Right lung (tissue), 5 donors: ENCODE results near the gene GOLGA5. TPM values are rescaled to one million over a fixed set of nuclear protein-coding genes. Genes with fewer than 3 reads are reported as not detected.
"Not testable (repeated sequence)": the region's sequence is repeated elsewhere in the genome, so short reads cannot be mapped to it uniquely, and the experiment has no call there.

Experiments
- DNase-seq, 2 donors: peaks; one replicate each; pipeline ENCODE4 v3.0.0-alpha.2; 2013
- polyA plus RNA-seq, 5 donors: library from polyadenylated mRNA; unstranded; fragments of 120-200 nt; gene quantifications; one replicate each; pipeline versions ENCODE4 v1.2.1 to v1.2.3, GENCODE V29; 2013; ENCODE audit warnings: inconsistent platforms in 1 of 5, low replicate concordance in 1 of 5; ENCODE audit not compliant: insufficient read length in 5 of 5, insufficient read depth in 1 of 5

Gene GOLGA5
- polyA plus RNA-seq, 5 donors = 35.6 to 44.9 (median 37.8) TPM

DNA sequence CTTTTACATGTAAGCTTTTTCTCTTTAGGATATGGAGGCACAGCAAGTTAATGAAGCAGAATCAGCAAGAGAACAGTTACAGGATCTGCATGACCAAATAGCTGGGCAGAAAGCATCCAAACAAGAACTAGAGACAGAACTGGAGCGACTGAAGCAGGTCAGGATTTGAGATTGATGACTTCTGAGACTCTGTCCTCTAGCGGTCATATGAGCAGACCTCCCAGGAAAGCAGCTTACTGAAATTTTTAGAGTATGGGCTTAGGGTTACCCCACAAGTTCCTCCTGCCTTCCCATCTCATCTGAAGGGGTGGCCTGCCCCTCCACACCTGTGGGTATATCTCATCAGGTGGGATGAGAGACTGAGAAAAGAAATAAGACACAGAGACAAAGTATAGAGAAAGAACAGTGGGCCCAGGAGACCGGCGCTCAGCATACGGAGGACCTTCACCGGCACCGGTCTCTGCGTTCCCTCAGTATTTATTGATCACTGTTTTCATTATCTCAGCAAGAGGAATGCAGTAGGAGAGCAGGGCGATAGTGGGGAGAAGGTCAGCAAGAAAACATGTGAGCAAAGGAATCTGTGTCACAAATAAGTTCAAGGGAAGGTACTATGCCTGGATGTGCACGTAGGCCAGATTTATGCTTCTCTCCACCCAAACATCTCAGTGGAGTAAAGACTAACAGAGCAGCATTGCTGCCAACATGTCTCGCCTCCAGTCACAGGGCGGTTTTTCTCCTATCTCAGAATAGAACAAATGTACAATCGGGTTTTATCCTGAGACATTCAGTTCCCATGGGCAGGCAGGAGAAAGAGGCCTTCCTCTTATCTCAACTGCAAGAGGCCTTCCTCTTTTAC, 25.8 kb downstream of the GOLGA5 start:
- not testable (repeated sequence) for DNase-seq

DNA sequence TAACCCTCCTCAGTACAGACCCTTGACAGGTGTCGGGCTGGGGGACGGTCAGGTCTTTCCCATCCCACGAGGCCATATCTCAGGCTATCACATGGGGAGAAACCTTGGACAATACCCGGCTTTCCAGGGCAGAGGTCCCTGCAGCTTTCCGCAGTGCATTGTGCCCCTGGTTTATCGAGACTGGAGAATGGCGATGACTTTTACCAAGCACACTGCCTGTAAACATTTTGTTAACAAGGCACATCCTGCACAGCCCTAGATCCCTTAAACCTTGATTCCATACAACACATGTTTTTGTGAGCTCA, 26.4 kb downstream of the GOLGA5 start:
- not testable (repeated sequence) for DNase-seq

DNA sequence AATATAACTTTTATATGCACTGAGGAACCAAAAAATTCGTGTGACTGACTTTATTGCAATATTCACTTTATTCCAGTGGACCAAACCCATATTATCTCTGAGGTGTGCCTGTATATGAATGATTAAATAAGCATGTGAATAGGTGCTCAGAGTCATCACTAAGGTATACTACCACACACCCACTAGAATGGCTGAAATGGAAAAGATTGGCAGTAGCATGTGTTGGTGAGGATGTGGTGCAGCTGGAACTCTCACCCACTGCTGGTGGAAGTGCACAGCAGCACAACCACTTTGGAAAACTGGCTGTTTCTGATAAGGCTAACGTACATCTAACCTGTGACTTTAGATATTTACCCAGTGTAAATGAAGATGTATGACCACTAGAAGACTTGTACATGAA, 36.8 kb downstream of the GOLGA5 start:
- DNase-seq = no peak

DNA sequence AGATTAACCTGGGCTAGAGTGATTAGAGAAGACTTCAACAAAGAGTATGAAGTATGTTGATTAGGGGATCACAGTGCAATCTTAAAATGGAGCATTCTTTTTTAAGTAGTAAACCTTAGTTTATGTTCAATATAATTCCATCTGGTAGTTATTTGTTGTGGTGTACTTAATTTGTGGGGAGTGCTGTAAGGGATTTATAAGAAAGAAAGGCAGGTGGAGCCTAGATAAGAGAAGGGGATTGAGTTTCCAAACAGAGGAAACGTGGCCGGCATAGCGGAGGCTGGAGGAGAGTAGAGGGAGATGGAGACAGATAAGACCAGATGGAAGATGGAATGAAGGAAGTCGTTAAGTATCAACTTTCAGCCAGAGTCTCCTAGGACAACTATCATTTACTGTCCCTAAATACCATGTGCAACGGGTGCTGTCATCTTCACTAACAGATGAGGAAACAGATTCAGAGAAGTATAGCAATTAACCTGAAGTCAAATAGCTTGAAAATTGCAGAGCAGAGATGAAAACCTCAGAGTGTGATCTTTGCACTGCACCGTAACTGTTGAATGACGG, 38.1 kb downstream of the GOLGA5 start:
- DNase-seq = no peak

- DNase-seq = no peak
Observed at GRCh38 chr14:92841930-92842329, 47.8 kb downstream of the GOLGA5 start.

DNA sequence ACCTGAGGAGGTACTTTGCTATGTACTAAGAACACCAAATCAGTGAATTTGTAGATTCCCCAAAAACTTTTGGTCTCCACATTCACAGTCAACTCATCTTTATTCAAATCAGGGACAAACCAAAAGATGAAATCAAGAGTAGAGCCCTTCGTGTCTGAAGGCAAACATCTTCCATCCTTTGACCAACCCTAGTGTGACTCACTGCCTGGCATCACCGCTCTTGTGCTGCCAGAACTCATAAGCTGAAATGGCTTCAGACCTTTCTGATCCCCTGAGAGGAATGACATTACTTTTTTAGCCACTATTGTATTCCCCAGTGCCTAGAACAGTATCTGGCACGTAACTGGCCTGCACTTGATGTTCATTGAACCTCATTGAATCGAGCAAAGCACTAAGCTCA, 50.1 kb downstream of the GOLGA5 start:
- no peak for DNase-seq

DNA sequence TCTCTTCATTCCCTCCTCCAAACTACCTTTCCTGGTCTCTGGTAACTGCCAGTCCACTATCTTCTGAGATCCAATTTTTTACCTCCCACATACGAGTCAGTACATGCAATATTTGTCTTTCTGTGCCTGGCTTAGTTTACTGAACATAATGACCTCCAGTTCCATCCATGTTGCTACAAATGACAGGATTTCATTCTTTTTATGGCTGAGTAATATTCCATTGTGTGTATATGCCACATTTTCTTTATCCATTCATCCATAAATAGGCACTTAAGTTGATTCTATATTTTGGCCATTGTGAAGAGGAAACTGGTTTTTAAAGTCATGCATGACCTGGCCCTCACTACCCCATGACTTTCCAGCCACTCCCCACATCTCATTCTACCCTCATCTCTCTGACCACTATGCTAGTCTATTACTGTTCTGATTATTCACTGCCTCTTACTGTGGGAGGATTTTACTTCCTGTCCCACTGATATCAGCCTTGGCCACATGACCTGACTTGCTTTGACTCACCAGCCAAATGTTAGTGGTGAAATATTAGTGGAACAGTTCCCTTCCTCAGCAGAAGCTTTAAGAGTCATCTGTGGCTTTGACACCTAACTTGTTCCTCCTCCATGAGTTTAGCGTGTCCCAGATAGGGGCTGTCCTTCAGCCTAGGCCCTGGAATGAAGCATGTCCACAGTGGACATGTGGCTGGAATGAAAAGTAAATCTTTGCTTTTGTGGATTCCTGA, 52.2 kb downstream of the GOLGA5 start:
- no peak for DNase-seq

GRCh38 chr14:92847278-92847677, 53.2 kb downstream of the GOLGA5 start:
- DNase-seq = no peak

- no peak for DNase-seq
Observed at GRCh38 chr14:92847749-92848148, 53.6 kb downstream of the GOLGA5 start.

- DNase-seq = peak; percentile 12 to 15
Observed at GRCh38 chr14:92848887-92849286, 54.8 kb downstream of the GOLGA5 start.

GRCh38 chr14:92850492-92850891, 56.4 kb downstream of the GOLGA5 start:
- DNase-seq = no peak

DNA sequence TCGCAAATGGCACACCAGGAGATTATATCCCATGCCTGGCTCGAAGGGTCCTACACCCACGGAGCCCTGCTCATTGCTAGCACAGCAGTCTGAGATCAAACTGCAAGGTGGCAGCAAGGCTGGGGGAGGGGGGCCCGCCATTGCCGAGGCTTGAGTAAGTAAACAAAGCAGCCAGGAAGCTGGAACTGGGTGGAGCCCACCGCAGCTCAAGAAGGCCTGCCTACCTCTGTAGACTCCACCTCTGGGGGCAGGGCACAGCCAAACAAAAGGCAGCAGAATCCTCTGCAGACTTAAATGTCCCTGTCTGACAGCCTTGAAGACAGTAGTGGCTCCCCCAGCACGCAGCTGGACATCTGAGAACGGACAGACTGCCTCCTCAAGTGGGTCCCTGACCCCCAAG, 59.0 kb downstream of the GOLGA5 start:
- DNase-seq = not testable (repeated sequence)

DNA sequence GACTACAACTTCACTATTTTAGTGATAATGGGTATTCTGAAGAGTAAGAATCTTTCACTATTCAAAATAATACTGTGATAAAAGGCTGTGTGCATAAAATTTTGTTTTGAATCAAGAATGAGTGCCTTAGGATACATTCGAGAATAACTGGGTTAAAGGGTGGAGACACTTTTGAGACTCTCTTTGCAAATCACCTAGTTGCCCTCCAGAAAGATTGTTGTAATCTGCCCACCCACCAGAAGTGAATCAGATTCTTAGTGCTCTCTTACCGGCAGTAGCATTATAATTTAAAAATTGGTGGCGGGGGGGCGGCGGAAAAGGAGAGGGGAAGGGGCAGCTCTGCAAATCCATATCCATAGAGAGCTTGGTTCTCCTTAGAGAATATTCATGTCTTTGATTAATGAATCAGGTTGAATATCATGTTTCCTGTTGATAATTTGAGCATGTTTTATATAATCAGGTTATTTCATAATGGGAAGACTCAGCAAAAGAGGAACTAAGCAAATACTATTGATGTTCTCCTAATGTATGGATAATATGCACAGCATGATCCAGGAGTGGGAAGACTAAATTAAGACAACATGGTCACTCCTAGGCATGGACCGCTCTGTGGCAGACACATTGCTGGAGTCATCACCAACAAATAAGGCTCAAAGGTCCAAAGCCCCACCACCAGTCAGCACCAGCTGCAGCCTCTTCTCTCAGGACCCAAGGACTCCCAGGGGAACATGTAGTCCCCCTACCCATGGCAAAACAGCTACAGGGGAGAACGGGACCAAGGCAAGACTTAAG, 66.1 kb downstream of the GOLGA5 start:
- no peak for DNase-seq

DNA sequence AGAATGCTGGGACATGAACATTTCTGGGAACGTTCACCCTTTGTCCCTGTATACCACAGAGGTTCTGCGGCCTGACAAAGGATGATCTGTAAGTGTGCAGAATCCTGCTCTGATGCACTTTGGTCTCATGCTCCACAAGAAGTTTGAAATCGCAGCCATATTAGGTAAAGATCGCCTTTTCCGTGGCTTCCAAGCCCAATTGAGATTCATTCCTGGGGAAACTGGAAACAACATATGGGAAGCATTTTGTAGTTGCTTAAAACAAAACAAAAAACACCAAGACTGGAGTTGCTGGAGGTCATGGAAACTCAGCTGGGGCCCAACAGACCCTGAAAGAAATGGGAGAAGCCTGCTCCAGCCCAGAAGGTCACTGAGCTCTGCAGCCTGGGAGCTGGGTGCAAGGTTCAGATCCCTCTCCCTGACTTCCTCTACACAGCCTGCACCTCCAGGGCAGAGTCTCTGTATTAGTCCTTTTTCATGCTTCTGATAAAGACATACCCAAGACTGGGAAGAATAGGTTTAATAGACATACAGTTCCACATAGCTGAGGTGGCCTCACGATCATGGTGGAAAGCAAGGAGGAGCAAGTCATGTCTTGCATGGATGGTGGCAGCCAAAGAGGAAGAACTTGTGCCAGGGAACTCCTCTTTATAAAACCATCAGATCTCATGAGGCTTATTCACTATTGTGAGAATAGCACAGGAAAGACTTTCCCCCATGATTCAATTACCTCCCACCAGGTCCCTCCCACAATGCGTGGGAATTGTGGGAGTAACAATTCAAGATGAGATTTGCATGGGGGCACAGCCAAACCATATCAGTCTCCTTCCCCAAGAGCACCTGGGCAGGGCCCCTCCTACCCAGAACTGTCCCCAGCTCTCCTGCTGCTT, 68.0 kb downstream of the GOLGA5 start:
- no peak for DNase-seq

DNA sequence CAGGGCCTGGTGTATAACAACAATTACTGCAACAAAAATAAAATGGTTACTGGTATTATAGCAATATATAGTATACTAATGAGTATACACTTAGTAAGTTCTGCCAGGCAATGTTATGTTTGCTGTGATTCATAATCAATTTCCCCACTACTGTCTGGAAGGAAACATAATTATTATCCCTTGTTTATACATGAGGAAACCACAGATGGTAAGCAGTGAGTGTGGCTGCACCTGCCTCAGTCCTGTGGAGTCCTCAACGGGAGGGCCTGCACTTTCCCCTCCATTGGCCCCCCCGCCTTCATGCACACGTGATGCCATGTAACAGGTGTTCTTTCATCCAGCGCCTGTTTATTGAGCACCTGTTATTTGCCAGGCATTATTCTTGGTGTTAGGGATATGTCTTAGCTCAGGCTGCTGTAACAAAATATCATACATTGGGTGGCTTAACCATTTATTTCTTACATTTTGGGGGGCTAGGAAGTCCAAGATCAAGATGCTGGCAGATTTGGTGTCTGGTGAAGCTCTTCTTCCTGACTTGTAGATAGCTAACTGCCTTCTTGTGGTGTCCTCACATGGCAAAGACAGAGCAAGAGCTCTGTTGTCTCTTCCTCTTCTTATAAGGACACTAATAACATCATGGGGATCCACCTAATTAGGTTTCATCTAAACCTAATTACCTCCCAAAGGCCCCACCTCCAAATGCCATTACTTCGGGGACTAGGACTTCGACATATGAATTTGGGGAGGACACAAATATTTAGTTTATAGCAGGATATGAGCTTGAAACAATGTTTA, 69.4 kb downstream of the GOLGA5 start:
- no peak for DNase-seq

- DNase-seq = no peak
Observed at GRCh38 chr14:92865674-92866073, 71.6 kb downstream of the GOLGA5 start.

DNA sequence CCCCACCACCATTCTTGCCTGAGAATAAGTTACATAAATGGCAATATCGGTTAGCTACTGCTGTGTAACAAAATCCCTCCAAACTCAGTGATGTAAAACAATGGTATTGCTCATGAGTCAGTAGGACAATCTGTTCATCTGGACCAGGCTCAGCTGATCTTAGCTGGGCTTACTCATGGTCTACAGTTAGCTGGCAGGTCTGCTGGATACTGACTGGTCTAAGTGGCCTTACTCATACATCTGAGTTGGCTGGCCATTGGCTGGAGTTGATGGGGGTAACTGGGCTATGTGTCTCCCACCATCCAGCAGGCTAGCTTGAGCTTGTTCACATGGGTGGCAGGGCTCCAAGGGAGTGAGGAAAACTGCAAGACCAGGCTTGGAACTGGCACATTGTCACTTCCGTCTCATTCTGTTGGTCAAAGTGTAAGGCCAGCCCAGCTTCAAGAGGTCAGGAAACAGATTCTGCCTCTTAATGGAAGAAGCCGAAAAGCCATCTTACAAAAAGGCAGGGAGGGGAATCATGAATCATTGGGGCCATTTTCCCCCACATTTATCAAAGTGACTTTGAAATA, 72.2 kb downstream of the GOLGA5 start:
- DNase-seq = no peak

GRCh38 chr14:92866901-92867865, 73.1 kb downstream of the GOLGA5 start:
- DNase-seq = no peak
